MCF 10A (cell line): ENCODE data around the gene POLR2H. TPM values are rescaled to one million over a fixed set of nuclear protein-coding genes. Genes with fewer than 3 reads are reported as not detected.

Experiments used
- BruUV-seq: library from RNA; stranded (reverse); fragments of 400-500 nt; replicated peaks from 2 replicates; lab custom pipeline; 2021; lab: Mats Ljungman, UMichigan
- CTCF ChIA-PET: fragments of 300-600 bp; sonication (Branson Sonifier 250); formaldehyde crosslinking; extraction: SDS; loops from one replicate; lab custom pipeline; 2021; ENCODE audit warnings: antibody characterized with exemption, inconsistent platforms; lab: Yijun Ruan, JAX
- POLR2A ChIA-PET: fragments of 300-600, 350-650 bp; sonication (Branson Sonifier 250); formaldehyde crosslinking; extraction: SDS; loops from one replicate; lab custom pipeline; 2020; ENCODE audit warnings: antibody characterized with exemption, inconsistent platforms; lab: Yijun Ruan, JAX
- DNase-seq: peaks from one replicate; pipeline ENCODE4 v3.0.0-alpha.2; 2018; ENCODE audit not compliant: unreplicated experiment
- H3K27ac Mint-ChIP-seq: one replicate; pipeline ENCODE4 v1.8.0; 2022; ENCODE audit warnings: mild to moderate bottlenecking, low read depth, mixed read lengths; ENCODE audit not compliant: unreplicated experiment
- H3K27me3 Mint-ChIP-seq: one replicate; pipeline ENCODE4 v1.8.0; 2022; ENCODE audit warnings: mixed read lengths; ENCODE audit not compliant: insufficient read depth, unreplicated experiment
- H3K36me3 Mint-ChIP-seq: one replicate; pipeline ENCODE4 v1.8.0; 2022; ENCODE audit warnings: mild to moderate bottlenecking, moderate library complexity, mixed read lengths; ENCODE audit not compliant: insufficient read depth, unreplicated experiment
- H3K4me1 Mint-ChIP-seq: one replicate; pipeline ENCODE4 v1.8.0; 2022; ENCODE audit warnings: mixed read lengths; ENCODE audit not compliant: insufficient read depth, unreplicated experiment
- H3K4me3 Mint-ChIP-seq: one replicate; pipeline ENCODE4 v1.8.0; 2022; ENCODE audit warnings: mild to moderate bottlenecking, moderate library complexity, mixed read lengths; ENCODE audit not compliant: unreplicated experiment
- H3K9me3 Mint-ChIP-seq: one replicate; pipeline ENCODE4 v1.8.0; 2022; ENCODE audit warnings: mixed read lengths; ENCODE audit not compliant: unreplicated experiment
- CTCF ChIP-seq: fragments of 200-600 bp; IDR thresholded peaks from one replicate; pipeline ENCODE4 v1.8.0; 2022; ENCODE audit warnings: antibody characterized with exemption, mild to moderate bottlenecking; ENCODE audit not compliant: unreplicated experiment
- intact Hi-C: fragments of 100-400 bp; cut with micrococcal nuclease; formaldehyde crosslinking; loops from 2 replicates; pipeline ENCODE4 v1.14.1; 2022
- total RNA-seq: library from RNA; stranded (reverse); gene quantifications from 2 replicates; pipeline ENCODE4 v1.2.3, GENCODE V29; 2022

POLR2H gene
- total RNA-seq, 1 experiment from 2014 or later: 91.5 TPM

- H3K27me3 Mint-ChIP-seq: peaks cover 41% of the 10 kb centered on the region
- POLR2A ChIA-PET: interaction anchor here (0.5 kb wide), 1 partner anchor 104 kb away, joined by 3 read pairs; no protein-coding TSS in a partner anchor
- peaks cover 11% of the 10 kb centered on the region for H3K4me1 Mint-ChIP-seq
Measured at GRCh38 chr3:184373422-184373821, 11.9 kb downstream of the POLR2H start.

DNA sequence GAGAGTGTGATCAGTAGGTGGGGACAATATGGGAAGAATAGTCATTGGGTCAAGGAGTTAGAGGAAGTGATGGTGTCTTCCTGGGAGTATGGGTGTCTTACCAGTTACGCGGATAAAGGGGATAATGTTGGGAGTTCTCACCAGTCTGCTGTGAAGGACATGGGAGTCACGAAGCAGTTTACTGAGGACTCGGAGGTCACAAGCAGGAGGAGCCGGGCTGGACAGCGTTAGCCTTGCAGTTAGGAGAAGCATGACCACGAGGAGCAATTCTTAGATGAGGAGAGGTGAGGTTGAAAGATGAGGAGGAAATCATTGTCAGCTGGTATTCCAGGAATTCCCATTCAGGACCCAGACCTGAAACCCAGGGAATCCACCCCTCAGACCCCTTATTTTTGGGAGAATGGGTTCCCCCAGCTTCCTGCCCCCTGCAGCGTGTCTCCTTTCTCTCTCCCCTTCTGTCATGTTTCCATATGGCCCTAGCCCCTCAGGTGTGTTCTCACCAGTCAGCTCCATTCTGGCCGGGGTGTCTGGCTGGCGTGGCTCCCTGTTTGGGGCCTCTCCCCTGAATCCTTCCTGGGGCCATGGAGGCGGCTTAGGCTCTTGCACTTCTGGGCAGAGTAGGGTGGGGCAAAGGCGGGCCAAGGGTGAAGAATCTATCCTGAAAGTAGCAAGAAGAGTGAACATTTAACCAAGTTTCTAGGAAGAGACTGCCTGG is 14.4 kb downstream of the POLR2H start:
- intact Hi-C loops: loop anchor here (10.0 kb wide), 1 partner anchor 399 kb away; no protein-coding TSS in a partner anchor
- H3K27me3 Mint-ChIP-seq: peaks cover 55% of the 10 kb centered on the region
- no peak overlapping the region for H3K27ac Mint-ChIP-seq
- CTCF ChIA-PET: interaction anchor here (0.6 to 7.0 kb wide), 4 partner anchors 42 to 167 kb away, joined by 3 to 212 read pairs (median 6); no protein-coding TSS in a partner anchor
- DNase-seq: no peak
- H3K36me3 Mint-ChIP-seq: peaks cover 5% of the 10 kb centered on the region
- no peaks in the 10 kb centered on the region for H3K9me3 Mint-ChIP-seq
- no peak for TF ChIP-seq CTCF
- no peak overlapping the region for H3K4me3 Mint-ChIP-seq
- no TSS peak for BruUV-seq
- H3K4me1 Mint-ChIP-seq: peaks cover 8% of the 10 kb centered on the region
- POLR2A ChIA-PET: no interaction called here

More at GRCh38 chr3:184373422-184373821, 11.9 kb downstream of the POLR2H start:
- Mint-ChIP-seq H3K27ac (no peak overlapping the region), H3K36me3 (peaks cover 29% of the 10 kb centered on the region), H3K4me3 (no peak overlapping the region), H3K9me3 (no peaks in the 10 kb centered on the region)
- no peak for DNase-seq
- no peak for TF ChIP-seq CTCF
- BruUV-seq: no TSS peak
- intact Hi-C loops: loop anchor here (10.0 kb wide), 1 partner anchor 401 kb away; no protein-coding TSS in a partner anchor
- CTCF ChIA-PET: interaction anchor here (0.8 to 7.0 kb wide), 11 partner anchors 17 to 405 kb away, joined by 3 to 212 read pairs (median 5); no protein-coding TSS in a partner anchor

GRCh38 chr3:184377374-184377773 is 15.9 kb downstream of the POLR2H start:
- DNase-seq: no peak
- no TSS peak for BruUV-seq
- TF ChIP-seq CTCF: no peak
- ChIA-PET CTCF (interaction anchor here (1.2 to 2.1 kb wide), 3 partner anchors 40 to 164 kb away, joined by 4 to 6 read pairs (median 6); no protein-coding TSS in a partner anchor), POLR2A (interaction anchor here (0.9 kb wide), 1 partner anchor 17 kb away, joined by 4 read pairs; no protein-coding TSS in a partner anchor)
- H3K4me3 Mint-ChIP-seq: no peak overlapping the region
- H3K9me3 Mint-ChIP-seq: no peaks in the 10 kb centered on the region
- intact Hi-C loops: loop anchor here (10.0 kb wide), 1 partner anchor 397 kb away; no protein-coding TSS in a partner anchor
- no peaks in the 10 kb centered on the region for H3K4me1 Mint-ChIP-seq
- no peaks in the 10 kb centered on the region for H3K36me3 Mint-ChIP-seq
- peaks cover 55% of the 10 kb centered on the region for H3K27me3 Mint-ChIP-seq
- no peak overlapping the region for H3K27ac Mint-ChIP-seq

DNA sequence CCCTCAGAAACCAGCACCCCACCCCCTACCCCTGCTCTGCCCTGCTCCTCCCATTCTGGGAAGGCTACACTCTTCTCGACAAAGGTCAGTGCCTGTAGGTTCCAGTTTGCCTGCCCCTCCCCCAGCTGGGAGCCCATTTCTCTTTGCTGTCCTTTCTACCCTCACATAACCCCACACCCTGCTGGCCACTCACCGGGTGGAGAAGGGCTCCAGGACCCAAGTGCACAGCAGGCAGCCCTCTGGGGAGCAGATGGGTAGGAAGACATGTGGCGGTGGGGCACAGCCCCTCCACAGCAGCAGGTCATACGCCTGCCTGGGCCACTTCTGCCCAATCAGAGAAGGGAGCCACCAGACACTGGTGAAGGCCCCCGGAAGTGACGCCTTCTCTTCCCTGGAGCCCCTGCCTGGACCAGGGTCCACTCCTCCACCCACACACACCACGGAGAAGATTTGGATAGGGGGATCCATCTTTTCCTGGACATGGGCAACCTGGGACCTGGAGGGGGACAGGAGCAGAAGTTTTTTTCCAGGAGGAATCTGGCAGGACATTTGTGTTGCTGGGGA is 16.5 kb downstream of the POLR2H start, which contains the start of gene THPO:
TSS of gene THPO (minus strand) at position 326 of the 564 bp plus-strand sequence. CDS start 1,948 bp downstream, outside the sequence.
- no TSS peak for BruUV-seq
- intact Hi-C loops: loop anchor here (10.0 kb wide), 1 partner anchor 397 kb away; no protein-coding TSS in a partner anchor
- Mint-ChIP-seq H3K4me1 (no peaks in the 10 kb centered on the region), H3K4me3 (peak within 1 kb of the TSS; percentile 61), H3K36me3 (no peaks in the 10 kb centered on the region), H3K9me3 (no peaks in the 10 kb centered on the region), H3K27ac (no peak within 1 kb of the TSS), H3K27me3 (peaks cover 55% of the 10 kb centered on the region)
- no peak for TF ChIP-seq CTCF
- no peak for DNase-seq
- ChIA-PET POLR2A (interaction anchor here (0.9 kb wide), 1 partner anchor 16 kb away, joined by 4 read pairs; no protein-coding TSS in a partner anchor), CTCF (interaction anchor here (1.2 to 2.1 kb wide), 3 partner anchors 40 to 163 kb away, joined by 4 to 6 read pairs (median 6); no protein-coding TSS in a partner anchor)
